OCI-LY1 (cell line): ENCODE results near the gene PECR.

Experiments used
- H2AFZ ChIP-seq: fragments of 200-600 bp; sonication (generic), shearing (Covaris generic); 2 replicates; pipeline ENCODE4 v1.6.0; 2014; ENCODE audit warnings: antibody characterized with exemption, mild to moderate bottlenecking, low read length
- H3F3A ChIP-seq: fragments of 200-600 bp; sonication (generic), shearing (Covaris generic); 2 replicates; pipeline ENCODE4 v1.6.0; 2014; ENCODE audit warnings: mild to moderate bottlenecking, antibody characterized with exemption, low read length, moderate library complexity; ENCODE audit not compliant: insufficient read depth
- H3K27ac ChIP-seq: fragments of 200-600 bp; sonication (generic); 2 replicates; pipeline ENCODE4 v1.5.1; 2014; ENCODE audit warnings: low read length, mixed run types, mild to moderate bottlenecking, low read depth; ENCODE audit not compliant: poor library complexity, severe bottlenecking
- H3K27me3 ChIP-seq: fragments of 200-600 bp; sonication (generic); 2 replicates; pipeline ENCODE4 v1.6.0; 2014; ENCODE audit warnings: antibody characterized with exemption, mild to moderate bottlenecking, low read length, moderate library complexity; ENCODE audit not compliant: insufficient read depth
- H3K36me3 ChIP-seq: fragments of 200-600 bp; sonication (generic); 2 replicates; pipeline ENCODE4 v1.6.1; 2014; ENCODE audit warnings: mild to moderate bottlenecking, antibody characterized with exemption, low read length, moderate library complexity, mixed read lengths; ENCODE audit not compliant: insufficient read depth
- H3K4me1 ChIP-seq: fragments of 200-600 bp; sonication (generic); 2 replicates; pipeline ENCODE4 v1.5.1; 2014; ENCODE audit warnings: mild to moderate bottlenecking, low read length, moderate library complexity; ENCODE audit not compliant: insufficient read depth, severe bottlenecking
- H3K4me2 ChIP-seq: fragments of 200-600 bp; sonication (generic), shearing (Covaris generic); 2 replicates; pipeline ENCODE4 v1.6.1; 2014; ENCODE audit warnings: low read length
- H3K4me3 ChIP-seq: fragments of 200-600 bp; sonication (generic); 2 replicates; pipeline ENCODE4 v1.5.1; 2014; ENCODE audit warnings: low read length, low read depth, mild to moderate bottlenecking, mixed read lengths; ENCODE audit not compliant: poor library complexity, severe bottlenecking
- H3K79me2 ChIP-seq: fragments of 200-600 bp; shearing (Covaris generic); 2 replicates; pipeline ENCODE4 v1.6.1; 2016; ENCODE audit warnings: mixed run types, low read length, mixed read lengths; ENCODE audit not compliant: insufficient read depth
- H3K9ac ChIP-seq: fragments of 200-600 bp; sonication (generic), shearing (Covaris generic); 2 replicates; pipeline ENCODE4 v1.6.1; 2014; ENCODE audit warnings: mild to moderate bottlenecking, low read length, mixed read lengths
- H3K9me2 ChIP-seq: fragments of 200-600 bp; sonication (generic), shearing (Covaris generic); 2 replicates; pipeline ENCODE4 v1.6.1; 2014; ENCODE audit warnings: low read depth, mild to moderate bottlenecking, low read length, mixed read lengths
- H3K9me3 ChIP-seq: fragments of 200-600 bp; shearing (Covaris generic); 2 replicates; pipeline ENCODE4 v1.6.1; 2014; ENCODE audit warnings: low read length, mixed read lengths
- H4K20me1 ChIP-seq: fragments of 200-600 bp; sonication (generic), shearing (Covaris generic); 2 replicates; pipeline ENCODE4 v1.6.0; 2016; ENCODE audit warnings: mild to moderate bottlenecking, low read length; ENCODE audit not compliant: insufficient read depth
- CTCF ChIP-seq: fragments of 200-600 bp; sonication (generic), shearing (Covaris generic); IDR thresholded peaks from 2 replicates; pipeline ENCODE4 v1.5.1; 2017; ENCODE audit warnings: mild to moderate bottlenecking, antibody characterized with exemption, low read length, moderate library complexity, mixed read lengths
- EZH2 ChIP-seq: fragments of 200-600 bp; sonication (generic), shearing (Covaris generic); IDR thresholded peaks from 2 replicates; pipeline ENCODE4 v1.8.0; 2017; ENCODE audit warnings: borderline replicate concordance, mixed run types, mild to moderate bottlenecking, antibody characterized with exemption, low read length, moderate library complexity, mixed read lengths

The PECR gene

GRCh38 chr2:216041438-216041837, 40.2 kb downstream of the PECR start:
- no peaks in the 10 kb centered on the region for H3K79me2 ChIP-seq
- no peaks in the 10 kb centered on the region for H3K9me3 ChIP-seq
- no peak overlapping the region for H2AFZ ChIP-seq
- no peak overlapping the region for H3K27ac ChIP-seq
- no peaks in the 10 kb centered on the region for H3F3A ChIP-seq
- no peak overlapping the region for H3K4me3 ChIP-seq
- TF ChIP-seq CTCF (no peak), EZH2 (no peak)
- no peaks in the 10 kb centered on the region for H3K27me3 ChIP-seq
- no peak overlapping the region for H3K4me2 ChIP-seq
- H3K4me1 ChIP-seq: no peaks in the 10 kb centered on the region
- no peak overlapping the region for H3K9ac ChIP-seq
- no peaks in the 10 kb centered on the region for H3K36me3 ChIP-seq
- H4K20me1 ChIP-seq: no peaks in the 10 kb centered on the region
- no peaks in the 10 kb centered on the region for H3K9me2 ChIP-seq

GRCh38 chr2:216039918-216040317, 41.7 kb downstream of the PECR start:
- Histone ChIP-seq H3K4me2 (no peak overlapping the region), H3F3A (no peaks in the 10 kb centered on the region), H3K9me3 (no peaks in the 10 kb centered on the region), H3K79me2 (no peaks in the 10 kb centered on the region), H3K27ac (no peak overlapping the region), H3K4me3 (no peak overlapping the region), H2AFZ (no peak overlapping the region), H3K4me1 (no peaks in the 10 kb centered on the region), H3K9ac (no peak overlapping the region), H3K9me2 (no peaks in the 10 kb centered on the region), H4K20me1 (no peaks in the 10 kb centered on the region), H3K36me3 (no peaks in the 10 kb centered on the region), H3K27me3 (no peaks in the 10 kb centered on the region)
- TF ChIP-seq CTCF (no peak), EZH2 (no peak)

GRCh38 chr2:216034065-216034464, 47.5 kb downstream of the PECR start:
- Histone ChIP-seq H2AFZ (no peak overlapping the region), H3K27me3 (no peaks in the 10 kb centered on the region), H4K20me1 (no peaks in the 10 kb centered on the region), H3K4me1 (no peaks in the 10 kb centered on the region), H3K9ac (no peak overlapping the region), H3K27ac (no peak overlapping the region), H3K79me2 (no peaks in the 10 kb centered on the region), H3K4me3 (no peak overlapping the region), H3K9me2 (no peaks in the 10 kb centered on the region), H3K9me3 (no peaks in the 10 kb centered on the region), H3F3A (no peaks in the 10 kb centered on the region), H3K4me2 (no peak overlapping the region), H3K36me3 (no peaks in the 10 kb centered on the region)
- no peak for TF ChIP-seq EZH2
- peak; percentile 82 for TF ChIP-seq CTCF
